HG02610 (cell line): ENCODE data around the gene LOXL4.
"Not testable (repeated sequence)": the region's sequence is repeated elsewhere in the genome, so short reads cannot be mapped to it uniquely, and the experiment has no call there.

Experiments
- ATAC-seq: cut with Tn5 transposase; IDR thresholded peaks from one replicate; pipeline ENCODE4 v1.9.1; 2021; ENCODE audit warnings: mild to moderate bottlenecking, moderate library complexity; ENCODE audit not compliant: unreplicated experiment

Gene LOXL4

DNA sequence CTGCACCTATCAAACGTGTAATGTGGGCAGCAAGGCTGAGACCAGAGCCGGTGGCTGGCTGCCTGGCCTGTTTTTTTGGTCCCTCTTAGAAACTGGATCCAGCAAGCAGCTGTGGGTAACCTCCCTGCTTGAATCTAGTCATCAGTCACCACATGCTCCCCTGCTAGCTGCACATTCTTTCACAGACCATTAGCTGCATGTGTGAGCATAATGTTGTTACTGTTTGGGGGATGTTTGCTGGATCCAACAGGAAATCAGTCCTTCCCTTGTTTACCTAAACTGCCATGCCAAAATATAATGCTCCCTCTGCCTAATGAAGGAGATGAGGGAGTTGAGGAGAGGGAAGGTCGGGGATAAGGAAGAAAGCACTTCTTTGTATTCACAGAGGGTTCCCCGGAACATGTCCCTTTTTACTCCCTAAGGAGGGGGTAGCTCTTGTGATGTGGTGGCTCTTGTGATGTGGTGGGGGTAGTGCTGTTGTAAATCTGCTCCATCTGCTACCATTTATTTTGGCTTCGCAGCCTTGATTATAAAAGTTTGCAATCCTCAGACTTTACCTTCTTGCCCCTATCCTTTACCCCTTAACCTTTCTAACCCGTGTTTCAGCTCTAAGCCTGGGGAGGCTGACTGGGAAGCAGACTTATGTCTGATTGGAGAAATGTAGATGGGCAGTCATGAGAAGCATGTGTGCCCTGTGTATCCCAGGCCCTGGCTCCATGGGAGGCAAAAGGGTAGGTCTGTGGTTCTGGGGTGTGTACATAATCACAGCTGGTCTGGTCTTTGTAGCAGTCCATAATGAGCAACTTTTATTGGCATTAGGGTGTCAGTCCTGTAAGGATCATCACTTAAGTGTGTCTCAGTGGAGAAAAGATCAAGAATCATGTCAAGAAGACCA lies 20.8 kb downstream of the LOXL4 start:
- no peak for ATAC-seq

GRCh38 chr10:98244586-98244985 lies 23.4 kb downstream of the LOXL4 start:
- ATAC-seq, result no peak

DNA sequence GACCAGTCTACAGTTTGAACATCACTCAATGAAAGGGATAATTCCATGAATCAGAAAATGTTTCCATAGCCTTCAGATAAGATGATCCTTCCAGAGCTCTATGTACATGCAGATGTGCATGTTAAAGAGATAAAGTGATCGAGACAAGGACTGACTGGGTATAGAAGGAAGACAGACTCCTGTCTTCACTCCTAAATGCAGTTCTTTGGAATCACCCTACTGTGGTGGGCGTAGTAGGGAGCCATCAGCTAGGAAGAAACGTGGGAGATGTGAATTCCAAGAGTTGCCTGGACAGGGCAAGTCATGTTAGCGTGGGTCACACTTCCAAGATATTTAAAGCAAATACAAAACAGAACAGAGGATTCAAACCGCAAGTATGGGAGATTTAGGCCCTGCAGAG lies 23.9 kb downstream of the LOXL4 start:
- ATAC-seq, result no peak

DNA sequence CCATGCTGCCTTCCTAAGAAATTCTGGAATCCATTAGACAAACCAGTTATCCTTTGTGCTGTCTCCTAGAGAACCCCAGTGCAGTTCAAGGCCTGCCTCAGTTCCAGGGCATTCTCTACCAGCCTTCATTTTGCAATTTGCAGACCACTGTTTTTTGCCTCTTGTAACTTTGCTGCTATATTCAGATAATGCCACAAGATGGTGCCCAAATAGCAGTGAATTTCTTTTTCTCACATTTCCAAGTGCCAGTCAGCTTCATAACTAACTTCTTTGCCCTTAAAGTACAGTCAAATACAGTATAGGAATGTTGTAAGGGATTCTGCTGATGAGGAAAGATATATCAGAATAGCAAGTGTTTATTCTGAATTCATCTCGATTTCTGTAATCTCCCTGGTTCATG lies 25.2 kb downstream of the LOXL4 start:
- no peak for ATAC-seq

- no peak for ATAC-seq
Measured at GRCh38 chr10:98240524-98240923, 27.5 kb downstream of the LOXL4 start.

- no peak for ATAC-seq
Measured at GRCh38 chr10:98238391-98238790, 29.6 kb downstream of the LOXL4 start.

DNA sequence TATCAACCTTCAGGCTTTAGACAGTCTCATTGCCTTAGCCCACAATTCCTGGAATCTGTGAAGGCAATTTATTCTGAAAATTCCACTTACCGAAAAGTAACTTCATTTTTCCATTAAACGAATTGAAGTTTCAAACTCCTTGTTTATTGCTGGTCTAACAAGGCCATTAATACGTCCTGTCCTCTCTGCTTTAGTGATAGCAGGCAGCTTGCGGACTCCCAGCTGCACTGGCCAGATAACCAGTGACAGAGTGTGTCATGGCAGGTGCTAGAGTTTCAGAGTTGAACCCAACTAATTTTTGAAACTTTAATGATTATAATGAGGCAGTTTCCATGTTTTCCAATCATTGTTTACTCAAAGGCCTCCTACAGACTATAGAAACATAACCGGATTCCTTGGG lies 31.1 kb downstream of the LOXL4 start:
- ATAC-seq, result no peak

GRCh38 chr10:98235846-98236245 lies 32.1 kb downstream of the LOXL4 start:
- ATAC-seq, result no peak

DNA sequence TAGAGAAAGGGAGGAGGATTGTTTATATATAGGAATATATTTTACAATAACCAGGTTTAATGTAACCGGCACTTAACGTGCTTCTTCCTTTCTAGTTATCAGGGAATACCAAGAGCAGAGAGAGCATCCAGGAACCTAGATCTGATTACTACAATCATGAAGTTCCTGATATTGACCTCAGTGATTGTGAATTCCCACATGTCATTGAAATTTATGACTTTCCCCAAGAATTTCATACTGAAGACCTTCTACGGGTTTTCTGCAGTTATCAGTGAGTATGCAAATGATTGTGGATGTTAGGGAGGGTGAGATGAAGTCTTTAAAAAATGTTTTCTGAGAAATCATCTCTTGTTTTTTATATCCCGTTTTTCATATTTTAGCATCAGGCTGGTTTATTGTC lies 36.6 kb downstream of the LOXL4 start:
- no peak for ATAC-seq

- ATAC-seq, result not testable (repeated sequence)
Measured at GRCh38 chr10:98228266-98228665, 39.7 kb downstream of the LOXL4 start.

DNA sequence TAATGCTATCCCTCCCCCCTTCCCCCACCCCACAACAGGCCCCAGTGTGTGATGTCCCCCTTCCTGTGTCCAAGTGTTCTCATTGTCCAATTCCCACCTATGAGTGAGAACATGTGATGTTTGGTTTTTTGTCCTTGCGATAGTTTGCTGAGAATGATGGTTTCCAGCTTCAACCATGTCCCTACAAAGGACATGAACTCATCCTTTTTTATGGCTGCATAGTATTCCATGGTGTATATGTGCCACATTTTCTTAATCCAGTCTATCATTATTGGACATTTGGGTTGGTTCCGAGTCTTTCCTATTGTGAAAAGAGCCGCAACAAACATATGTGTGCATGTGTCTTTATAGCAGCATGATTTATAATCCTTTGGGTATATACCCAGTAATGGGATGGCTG lies 40.3 kb downstream of the LOXL4 start:
- not testable (repeated sequence) for ATAC-seq

DNA sequence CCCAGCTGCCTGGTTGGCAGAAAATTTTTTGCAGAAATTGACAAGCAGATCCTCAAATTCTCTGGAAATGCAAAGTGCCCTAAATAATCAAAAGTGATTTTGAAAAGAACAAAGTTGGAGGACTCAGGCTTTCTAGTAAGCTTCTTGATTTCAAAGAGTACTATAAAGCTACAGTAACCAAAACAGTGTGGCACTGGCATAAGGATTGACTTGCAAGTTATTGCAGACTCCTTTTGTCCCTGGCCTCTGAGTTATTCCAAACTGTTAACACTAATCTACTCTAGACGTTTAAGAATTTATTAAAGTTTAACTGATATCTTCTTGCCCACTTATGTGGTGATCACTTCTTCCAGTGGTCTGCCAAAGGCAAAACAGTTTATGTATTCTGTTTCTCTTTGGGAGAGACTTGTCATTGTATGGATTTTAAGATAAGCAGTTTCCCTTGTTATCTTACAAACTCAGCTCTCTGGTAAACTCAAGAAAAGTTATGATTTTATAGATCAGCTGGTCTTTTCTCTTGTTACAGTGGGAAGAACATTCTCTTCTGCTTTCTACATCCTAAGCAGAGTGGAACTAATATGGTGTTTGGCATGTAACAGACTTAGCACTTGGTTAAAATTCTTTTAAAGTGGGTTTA lies 41.4 kb downstream of the LOXL4 start:
- ATAC-seq, result no peak

DNA sequence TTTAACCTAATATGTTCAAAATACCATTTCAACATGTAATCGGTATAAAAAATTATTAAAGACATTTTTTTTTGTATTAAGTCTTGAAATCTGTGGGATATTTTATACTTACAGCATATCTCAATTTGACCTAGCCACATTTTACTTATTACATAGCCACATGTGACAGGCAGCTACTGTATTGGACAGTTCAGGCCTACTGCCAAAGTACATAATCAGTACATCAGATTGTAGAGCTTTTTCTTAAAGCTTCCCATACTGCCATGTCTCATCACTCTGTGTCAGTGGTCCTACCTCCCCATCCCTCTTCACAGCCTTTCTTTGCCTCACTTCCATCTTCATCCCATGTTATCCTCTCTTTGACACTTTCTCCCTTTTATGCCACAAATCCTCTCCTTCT lies 43.0 kb downstream of the LOXL4 start:
- no peak for ATAC-seq

DNA sequence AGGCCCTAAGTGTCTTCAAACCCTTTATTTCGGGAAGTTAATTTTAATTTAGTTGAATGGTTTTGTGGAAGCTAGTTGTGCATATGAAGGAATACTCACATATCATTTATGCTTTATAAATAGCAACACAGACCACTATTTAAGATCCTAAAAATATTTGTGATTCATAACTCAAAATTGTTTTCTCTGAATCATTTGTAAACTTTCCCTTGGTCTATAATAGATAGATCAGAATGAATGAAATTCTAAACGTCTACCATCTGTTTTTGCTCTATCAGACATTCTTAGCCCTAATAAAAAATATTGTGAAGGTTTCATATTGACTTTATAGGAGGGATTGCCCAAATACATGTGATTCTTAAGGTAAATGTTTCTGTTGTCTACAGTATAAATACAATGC lies 43.5 kb downstream of the LOXL4 start:
- no peak for ATAC-seq

DNA sequence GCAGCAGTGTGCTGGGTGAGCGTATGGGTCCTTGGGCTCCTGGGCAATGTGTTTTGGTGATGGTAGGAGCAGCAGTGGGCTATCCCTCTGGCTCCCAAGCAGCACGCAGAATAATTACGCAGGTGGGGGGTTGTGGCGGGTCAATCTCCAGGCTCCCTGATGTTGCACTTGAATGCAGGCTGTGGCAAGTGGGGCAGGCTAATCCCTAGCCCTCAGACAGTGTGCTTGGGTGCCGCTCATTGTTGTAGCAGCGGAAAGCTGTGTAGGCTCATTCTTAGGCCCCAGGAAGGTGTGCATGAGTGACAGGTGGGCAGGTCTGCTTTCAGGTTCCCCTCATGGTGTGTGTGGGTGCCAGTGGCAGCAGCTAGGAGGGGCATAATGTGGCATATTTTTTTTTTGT lies 44.1 kb downstream of the LOXL4 start:
- no peak for ATAC-seq

GRCh38 chr10:98217801-98218200 lies 50.2 kb downstream of the LOXL4 start:
- no peak for ATAC-seq

DNA sequence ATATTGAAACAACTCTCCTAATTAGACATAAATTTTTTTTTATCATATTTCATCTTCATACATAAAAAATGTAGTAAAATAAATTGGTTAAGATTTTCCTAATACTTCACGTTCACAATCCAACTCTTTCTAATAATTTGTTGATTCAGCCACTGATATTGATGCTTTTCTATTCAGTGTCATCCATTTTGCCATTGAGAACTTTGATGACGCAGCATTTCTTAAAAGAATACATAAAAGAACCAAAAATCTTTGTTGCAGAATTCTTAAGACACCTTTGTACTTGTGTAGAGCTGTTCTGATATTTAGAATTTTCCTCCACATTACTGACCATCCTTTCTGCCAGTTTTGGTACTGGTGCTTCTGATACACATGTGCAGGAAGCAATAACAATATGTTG lies 52.6 kb downstream of the LOXL4 start:
- ATAC-seq, result no peak

DNA sequence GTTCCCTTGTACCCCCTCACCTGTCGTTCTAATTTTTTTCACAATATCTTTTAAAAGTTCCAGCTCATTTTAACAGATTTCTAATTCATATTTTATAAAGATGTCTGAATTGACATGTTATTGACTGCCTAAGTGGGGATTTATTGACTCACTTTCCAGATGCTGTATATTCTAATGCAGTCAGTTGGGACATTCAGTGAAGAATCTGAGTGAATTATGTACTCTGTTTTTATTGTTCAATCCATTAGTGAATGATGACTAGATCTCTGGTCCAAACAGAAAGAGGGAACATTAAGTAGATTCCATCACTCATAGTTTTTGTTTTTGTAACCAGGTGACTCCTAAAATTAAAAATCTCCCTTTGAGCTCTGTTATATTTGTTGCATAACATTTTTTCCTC lies 54.3 kb downstream of the LOXL4 start:
- ATAC-seq, result no peak

- ATAC-seq, result no peak
Measured at GRCh38 chr10:98212196-98212595, 55.8 kb downstream of the LOXL4 start.

DNA sequence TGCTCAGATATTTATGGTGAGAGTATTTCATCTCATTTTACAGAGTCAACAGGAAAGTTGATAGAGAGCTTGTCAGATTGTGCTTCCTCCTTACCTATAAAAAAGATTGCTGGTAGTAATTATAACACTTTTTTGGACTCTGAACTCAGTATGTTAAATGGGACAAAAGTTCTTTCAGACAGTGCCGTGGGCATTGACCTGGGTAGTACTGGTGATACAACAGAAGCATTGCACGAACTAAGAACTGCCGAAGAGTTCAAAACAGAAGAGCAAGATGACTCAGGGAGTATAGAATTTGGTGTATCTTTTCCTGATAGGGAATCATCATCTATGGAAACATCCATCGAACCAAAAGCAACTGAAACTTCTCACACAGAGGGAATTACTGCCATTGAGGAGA lies 58.6 kb downstream of the LOXL4 start:
- ATAC-seq, result no peak

GRCh38 chr10:98208925-98209324 lies 59.1 kb downstream of the LOXL4 start:
- ATAC-seq, result no peak

GRCh38 chr10:98205351-98205750 lies 62.6 kb downstream of the LOXL4 start:
- no peak for ATAC-seq
